ENCODE measurements around the gene SCAMP5. TPM values are rescaled to one million over a fixed set of nuclear protein-coding genes. Genes with fewer than 3 reads are reported as not detected.

Gene SCAMP5
- total and polyA plus RNA-seq, 2 of the 13 experiments (the other 11 are each of a cell fraction or from before 2014, with no cell fraction given) = 34.3 to 49.0 TPM

DNA sequence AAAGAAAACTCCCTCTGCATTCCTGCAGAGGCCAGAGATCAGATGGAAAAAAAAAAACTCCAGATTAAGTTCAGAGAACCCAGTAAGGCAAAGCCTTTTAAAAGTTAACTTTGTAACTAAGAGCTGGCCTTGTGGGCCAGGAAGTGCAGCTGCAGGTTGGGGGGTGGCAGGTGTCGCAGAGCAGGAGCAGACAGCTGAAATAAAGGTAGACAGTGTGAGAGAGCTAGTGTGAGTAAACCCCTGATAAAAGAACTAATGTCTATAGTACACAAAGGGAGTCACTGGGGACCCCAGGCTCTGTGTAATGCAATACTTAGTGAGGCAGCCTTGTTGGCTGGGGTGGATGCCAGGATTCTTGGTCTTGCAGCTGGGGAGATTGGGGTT lies 70.1 kb downstream of the SCAMP5 start (continued):
- TF ChIP-seq, protein P1, sequence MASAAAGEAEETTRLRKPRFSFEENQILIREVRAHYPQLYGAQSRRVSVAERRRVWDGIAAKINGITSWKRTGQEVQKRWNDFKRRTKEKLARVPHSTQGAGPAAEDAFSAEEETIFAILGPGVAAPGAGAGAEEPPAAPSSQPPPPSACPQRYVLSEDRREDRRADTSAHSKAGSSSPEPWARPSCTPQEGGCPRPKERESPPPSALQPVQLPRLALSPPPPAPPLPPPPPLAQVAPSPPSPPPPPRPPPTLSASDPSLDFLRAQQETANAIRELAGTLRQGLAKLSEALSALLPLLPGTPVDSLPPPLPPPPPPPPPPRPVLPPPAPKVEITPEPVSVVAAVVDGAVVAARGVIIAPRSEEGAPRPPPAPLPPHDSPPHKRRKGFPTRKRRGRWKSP (CRISPR knock-in tag; IDR thresholded peaks at IDR 0.05) = no peak
- TF ChIP-seq HNF4A (CRISPR knock-in tag; IDR thresholded peaks at IDR 0.05) = peak; percentile 66
- TF ChIP-seq ZNF24 (IDR thresholded peaks at IDR 0.05) = no peak
- TF ChIP-seq, protein P2, sequence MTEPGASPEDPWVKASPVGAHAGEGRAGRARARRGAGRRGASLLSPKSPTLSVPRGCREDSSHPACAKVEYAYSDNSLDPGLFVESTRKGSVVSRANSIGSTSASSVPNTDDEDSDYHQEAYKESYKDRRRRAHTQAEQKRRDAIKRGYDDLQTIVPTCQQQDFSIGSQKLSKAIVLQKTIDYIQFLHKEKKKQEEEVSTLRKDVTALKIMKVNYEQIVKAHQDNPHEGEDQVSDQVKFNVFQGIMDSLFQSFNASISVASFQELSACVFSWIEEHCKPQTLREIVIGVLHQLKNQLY (CRISPR knock-in tag; IDR thresholded peaks at IDR 0.05) = no peak
- no peak for TF ChIP-seq SRSF9 (IDR thresholded peaks at IDR 0.05; ENCODE audit: borderline replicate concordance, insufficient read depth, low read depth, low read length, poor library complexity, severe bottlenecking)
- no peak for TF ChIP-seq THAP11 (CRISPR knock-in tag; IDR thresholded peaks at IDR 0.05)
- peak; percentile 53; the same call in 1 of the 2 replicates for TF ChIP-seq FOXA3 (CRISPR knock-in tag; IDR thresholded peaks at IDR 0.05)
- TF ChIP-seq MXD4 (CRISPR knock-in tag; IDR thresholded peaks at IDR 0.05) = no peak
- TF ChIP-seq, protein P3, sequence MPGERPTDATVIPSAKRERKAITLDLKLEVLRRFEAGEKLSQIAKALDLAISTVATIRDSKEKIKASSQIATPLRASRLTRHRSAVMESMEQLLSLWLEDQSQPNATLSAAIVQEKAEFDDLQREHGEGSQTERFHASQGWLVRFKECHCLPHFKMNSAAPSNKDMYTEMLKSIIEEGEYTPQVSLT (CRISPR knock-in tag; IDR thresholded peaks at IDR 0.05; ENCODE audit: borderline replicate concordance, low read depth) = no peak
- no peak for TF ChIP-seq FOXC1 (CRISPR knock-in tag; IDR thresholded peaks at IDR 0.05; ENCODE audit: borderline replicate concordance)
- TF ChIP-seq SAP130 (CRISPR knock-in tag; IDR thresholded peaks at IDR 0.05; ENCODE audit: low read depth) = peak; percentile 64
- peak; percentile 62; the same call in 1 of the 2 replicates for TF ChIP-seq HDAC2 (CRISPR knock-in tag; IDR thresholded peaks at IDR 0.05)
- TF ChIP-seq CREM (IDR thresholded peaks at IDR 0.05) = peak; percentile 53
- no peak for TF ChIP-seq CREM (CRISPR knock-in tag; IDR thresholded peaks at IDR 0.05)
- no peak; the same call in 1 of the 2 replicates for TF ChIP-seq ESRRA (CRISPR knock-in tag; IDR thresholded peaks at IDR 0.05; ENCODE audit: low read depth)
- TF ChIP-seq, protein P4, sequence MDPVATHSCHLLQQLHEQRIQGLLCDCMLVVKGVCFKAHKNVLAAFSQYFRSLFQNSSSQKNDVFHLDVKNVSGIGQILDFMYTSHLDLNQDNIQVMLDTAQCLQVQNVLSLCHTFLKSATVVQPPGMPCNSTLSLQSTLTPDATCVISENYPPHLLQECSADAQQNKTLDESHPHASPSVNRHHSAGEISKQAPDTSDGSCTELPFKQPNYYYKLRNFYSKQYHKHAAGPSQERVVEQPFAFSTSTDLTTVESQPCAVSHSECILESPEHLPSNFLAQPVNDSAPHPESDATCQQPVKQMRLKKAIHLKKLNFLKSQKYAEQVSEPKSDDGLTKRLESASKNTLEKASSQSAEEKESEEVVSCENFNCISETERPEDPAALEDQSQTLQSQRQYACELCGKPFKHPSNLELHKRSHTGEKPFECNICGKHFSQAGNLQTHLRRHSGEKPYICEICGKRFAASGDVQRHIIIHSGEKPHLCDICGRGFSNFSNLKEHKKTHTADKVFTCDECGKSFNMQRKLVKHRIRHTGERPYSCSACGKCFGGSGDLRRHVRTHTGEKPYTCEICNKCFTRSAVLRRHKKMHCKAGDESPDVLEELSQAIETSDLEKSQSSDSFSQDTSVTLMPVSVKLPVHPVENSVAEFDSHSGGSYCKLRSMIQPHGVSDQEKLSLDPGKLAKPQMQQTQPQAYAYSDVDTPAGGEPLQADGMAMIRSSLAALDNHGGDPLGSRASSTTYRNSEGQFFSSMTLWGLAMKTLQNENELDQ (CRISPR knock-in tag; IDR thresholded peaks at IDR 0.05; ENCODE audit: borderline replicate concordance) = no peak
- no peak for TF ChIP-seq BCL3 (CRISPR knock-in tag; IDR thresholded peaks at IDR 0.05)

Measured in HepG2 (cell line).